ENCODE results near the gene ST8SIA1. TPM values are rescaled to one million over a fixed set of nuclear protein-coding genes. Genes with fewer than 3 reads are reported as not detected.

The ST8SIA1 gene
- total RNA-seq, 1 donor from 2014 or later, result 1.8 TPM

- peaks cover 19% of the 10 kb centered on the region for H3K36me3 Mint-ChIP-seq
- H4K20me1 ChIP-seq (ENCODE audit: low read depth), result no peaks in the 10 kb centered on the region
- TF ChIP-seq, protein P1, sequence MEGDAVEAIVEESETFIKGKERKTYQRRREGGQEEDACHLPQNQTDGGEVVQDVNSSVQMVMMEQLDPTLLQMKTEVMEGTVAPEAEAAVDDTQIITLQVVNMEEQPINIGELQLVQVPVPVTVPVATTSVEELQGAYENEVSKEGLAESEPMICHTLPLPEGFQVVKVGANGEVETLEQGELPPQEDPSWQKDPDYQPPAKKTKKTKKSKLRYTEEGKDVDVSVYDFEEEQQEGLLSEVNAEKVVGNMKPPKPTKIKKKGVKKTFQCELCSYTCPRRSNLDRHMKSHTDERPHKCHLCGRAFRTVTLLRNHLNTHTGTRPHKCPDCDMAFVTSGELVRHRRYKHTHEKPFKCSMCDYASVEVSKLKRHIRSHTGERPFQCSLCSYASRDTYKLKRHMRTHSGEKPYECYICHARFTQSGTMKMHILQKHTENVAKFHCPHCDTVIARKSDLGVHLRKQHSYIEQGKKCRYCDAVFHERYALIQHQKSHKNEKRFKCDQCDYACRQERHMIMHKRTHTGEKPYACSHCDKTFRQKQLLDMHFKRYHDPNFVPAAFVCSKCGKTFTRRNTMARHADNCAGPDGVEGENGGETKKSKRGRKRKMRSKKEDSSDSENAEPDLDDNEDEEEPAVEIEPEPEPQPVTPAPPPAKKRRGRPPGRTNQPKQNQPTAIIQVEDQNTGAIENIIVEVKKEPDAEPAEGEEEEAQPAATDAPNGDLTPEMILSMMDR (IDR thresholded peaks at IDR 0.05), result no peak
- TF ChIP-seq EZH2 (IDR thresholded peaks at IDR 0.05) (no peak), EZH2phosphoT487 (IDR thresholded peaks at IDR 0.05) (no peak)
- no peak overlapping the region for H3K4me3 ChIP-seq
- H2AFZ ChIP-seq (replicated peaks), result no peak overlapping the region
- no peak for DNase-seq (ENCODE audit: low spot score)
- peaks cover 32% of the 10 kb centered on the region for H3K4me1 Mint-ChIP-seq
- H3K27me3 ChIP-seq, result no peaks in the 10 kb centered on the region
- H3K4me3 Mint-ChIP-seq, result no peak overlapping the region
- H3K27ac ChIP-seq, result no peak overlapping the region
- no peaks in the 10 kb centered on the region for H3K9me3 Mint-ChIP-seq
- no peaks in the 10 kb centered on the region for H3K36me3 ChIP-seq
- no peak overlapping the region for H3K9ac ChIP-seq
- H3K9me3 ChIP-seq (ENCODE audit: low read depth), result no peaks in the 10 kb centered on the region
- H3K4me1 ChIP-seq, result peaks cover 7% of the 10 kb centered on the region
- no peaks in the 10 kb centered on the region for H3F3A ChIP-seq (ENCODE audit: low read depth)
- H3K27me3 Mint-ChIP-seq (ENCODE audit: insufficient read depth, low read depth), result no peaks in the 10 kb centered on the region
- no peaks in the 10 kb centered on the region for H3K79me2 ChIP-seq (ENCODE audit: low read depth)
- H3K4me2 ChIP-seq, result no peak overlapping the region
- H3K27ac Mint-ChIP-seq, result no peak overlapping the region
These were observed 48.7 kb downstream of the ST8SIA1 start for GRCh38 chr12:22285846-22286245.

DNA sequence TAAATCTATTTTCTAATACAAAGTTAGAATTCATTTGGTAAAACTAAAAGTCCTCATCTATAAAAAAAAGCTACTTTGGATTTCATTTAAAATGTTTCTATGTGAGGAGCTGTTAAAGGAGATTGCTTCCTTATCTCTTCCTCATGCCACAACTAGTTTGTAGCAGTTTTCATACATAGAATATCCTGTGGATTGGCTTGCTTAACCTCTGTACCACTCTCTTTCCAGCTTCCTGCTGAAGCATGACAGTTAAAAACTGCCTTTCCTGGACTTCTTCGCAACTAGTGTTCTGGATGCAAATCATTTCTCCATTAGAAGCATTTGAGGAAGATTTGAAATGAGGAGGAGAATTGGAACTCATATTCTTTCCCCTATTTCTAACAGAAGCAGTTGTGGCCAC is 49.6 kb downstream of the ST8SIA1 start:
- peaks cover 32% of the 10 kb centered on the region for H3K4me1 Mint-ChIP-seq
- H3K27ac Mint-ChIP-seq, result no peak overlapping the region
- no peak overlapping the region for H3K4me2 ChIP-seq
- no peak for TF ChIP-seq EZH2 (IDR thresholded peaks at IDR 0.05)
- no peak for TF ChIP-seq EZH2phosphoT487 (IDR thresholded peaks at IDR 0.05)
- TF ChIP-seq, protein P1 (IDR thresholded peaks at IDR 0.05), result no peak
- no peaks in the 10 kb centered on the region for H4K20me1 ChIP-seq (ENCODE audit: low read depth)
- no peaks in the 10 kb centered on the region for H3K27me3 ChIP-seq
- H3K36me3 Mint-ChIP-seq, result peaks cover 19% of the 10 kb centered on the region
- H3K27ac ChIP-seq, result no peak overlapping the region
- peaks cover 7% of the 10 kb centered on the region for H3K4me1 ChIP-seq
- no peak overlapping the region for H2AFZ ChIP-seq (replicated peaks)
- no peaks in the 10 kb centered on the region for H3K36me3 ChIP-seq
- H3F3A ChIP-seq (ENCODE audit: low read depth), result no peaks in the 10 kb centered on the region
- H3K9me3 Mint-ChIP-seq, result no peaks in the 10 kb centered on the region
- no peak overlapping the region for H3K9ac ChIP-seq
- no peak for DNase-seq (ENCODE audit: low spot score)
- no peak overlapping the region for H3K4me3 ChIP-seq
- H3K4me3 Mint-ChIP-seq, result no peak overlapping the region
- H3K9me3 ChIP-seq (ENCODE audit: low read depth), result no peaks in the 10 kb centered on the region
- no peaks in the 10 kb centered on the region for H3K79me2 ChIP-seq (ENCODE audit: low read depth)
- no peaks in the 10 kb centered on the region for H3K27me3 Mint-ChIP-seq (ENCODE audit: insufficient read depth, low read depth)

- H3K4me3 ChIP-seq, result no peak overlapping the region
- no peak overlapping the region for H3K27ac ChIP-seq
- no peak for TF ChIP-seq EZH2 (IDR thresholded peaks at IDR 0.05)
- no peak for TF ChIP-seq EZH2phosphoT487 (IDR thresholded peaks at IDR 0.05)
- TF ChIP-seq, protein P1 (IDR thresholded peaks at IDR 0.05), result no peak
- H3K4me1 ChIP-seq, result peaks cover 7% of the 10 kb centered on the region
- Mint-ChIP-seq H3K4me3 (no peak overlapping the region), H3K4me1 (peaks cover 29% of the 10 kb centered on the region), H3K36me3 (peaks cover 19% of the 10 kb centered on the region), H3K27me3 (ENCODE audit: insufficient read depth, low read depth) (no peaks in the 10 kb centered on the region), H3K27ac (no peak overlapping the region), H3K9me3 (no peaks in the 10 kb centered on the region)
- no peak overlapping the region for H3K9ac ChIP-seq
- no peaks in the 10 kb centered on the region for H3K36me3 ChIP-seq
- no peak overlapping the region for H3K4me2 ChIP-seq
- H3K9me3 ChIP-seq (ENCODE audit: low read depth), result no peaks in the 10 kb centered on the region
- H2AFZ ChIP-seq (replicated peaks), result no peak overlapping the region
- H3F3A ChIP-seq (ENCODE audit: low read depth), result no peaks in the 10 kb centered on the region
- H3K27me3 ChIP-seq, result no peaks in the 10 kb centered on the region
- no peak for DNase-seq (ENCODE audit: low spot score)
- no peaks in the 10 kb centered on the region for H4K20me1 ChIP-seq (ENCODE audit: low read depth)
- no peaks in the 10 kb centered on the region for H3K79me2 ChIP-seq (ENCODE audit: low read depth)
These were observed 51.0 kb downstream of the ST8SIA1 start for GRCh38 chr12:22283508-22283907.

Data from neural progenitor cell (in vitro differentiated cells).